GM12891 (cell line): Measurements from ENCODE around the gene NACC2.

Experiments used
- POLR2A ChIP-seq: IDR thresholded peaks from 2 replicates; pipeline ENCODE4 v1.6.1; 2011; ENCODE audit warnings: low read depth, low read length, control low read depth
- POLR2AphosphoS5 ChIP-seq: IDR thresholded peaks from 2 replicates; pipeline ENCODE4 v1.6.1; 2011; ENCODE audit warnings: low read depth, low read length, control low read depth
- POU2F2 ChIP-seq: IDR thresholded peaks from 2 replicates; pipeline ENCODE4 v1.6.1; 2011; ENCODE audit warnings: low read depth, mild to moderate bottlenecking, control low read depth, low read length, moderate library complexity
- TAF1 ChIP-seq: IDR thresholded peaks from 2 replicates; pipeline ENCODE4 v1.6.1; 2011; ENCODE audit warnings: low read depth, low read length, control low read depth

- TF ChIP-seq POLR2A (no peak), POLR2AphosphoS5 (no peak), TAF1 (no peak), POU2F2 (no peak)
Measured at GRCh38 chr9:136026266-136026942, 68.7 kb downstream of the NACC2 start.
